Neural progenitor cell (in vitro differentiated cells): ENCODE measurements around the gene FCF1.

Experiments used
- EZH2 ChIP-seq: fragments of 200-600 bp; sonication (generic); IDR thresholded peaks from 2 replicates; pipeline ENCODE4 v1.6.1; 2017; ENCODE audit warnings: antibody characterized with exemption, mild to moderate bottlenecking, moderate library complexity
- TF ChIP-seq, protein P1 (sequence below): fragments of 200-600 bp; sonication (generic); IDR thresholded peaks from 2 replicates; pipeline ENCODE4 v1.5.1; 2017; ENCODE audit warnings: antibody characterized with exemption, mild to moderate bottlenecking

DNA sequence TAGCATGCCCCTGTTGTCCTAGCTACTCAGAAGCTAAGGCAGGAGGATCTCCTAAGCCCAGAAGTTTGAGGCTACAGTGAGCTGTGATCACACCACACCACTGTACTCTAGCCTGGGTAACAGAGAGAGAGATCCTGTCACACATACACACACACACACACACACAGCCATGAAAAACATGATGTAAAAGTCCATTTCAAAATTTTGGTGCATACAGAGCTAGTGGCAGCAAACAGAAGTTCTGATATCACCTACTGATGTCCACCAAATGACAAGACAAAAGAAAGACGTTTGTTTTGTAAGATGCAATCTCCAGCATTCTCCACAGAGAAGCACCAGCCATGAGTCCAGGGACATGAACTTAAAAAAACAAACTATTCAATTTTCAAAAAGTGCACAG lies 15.9 kb upstream of the FCF1 start:
- TF ChIP-seq, protein P1, sequence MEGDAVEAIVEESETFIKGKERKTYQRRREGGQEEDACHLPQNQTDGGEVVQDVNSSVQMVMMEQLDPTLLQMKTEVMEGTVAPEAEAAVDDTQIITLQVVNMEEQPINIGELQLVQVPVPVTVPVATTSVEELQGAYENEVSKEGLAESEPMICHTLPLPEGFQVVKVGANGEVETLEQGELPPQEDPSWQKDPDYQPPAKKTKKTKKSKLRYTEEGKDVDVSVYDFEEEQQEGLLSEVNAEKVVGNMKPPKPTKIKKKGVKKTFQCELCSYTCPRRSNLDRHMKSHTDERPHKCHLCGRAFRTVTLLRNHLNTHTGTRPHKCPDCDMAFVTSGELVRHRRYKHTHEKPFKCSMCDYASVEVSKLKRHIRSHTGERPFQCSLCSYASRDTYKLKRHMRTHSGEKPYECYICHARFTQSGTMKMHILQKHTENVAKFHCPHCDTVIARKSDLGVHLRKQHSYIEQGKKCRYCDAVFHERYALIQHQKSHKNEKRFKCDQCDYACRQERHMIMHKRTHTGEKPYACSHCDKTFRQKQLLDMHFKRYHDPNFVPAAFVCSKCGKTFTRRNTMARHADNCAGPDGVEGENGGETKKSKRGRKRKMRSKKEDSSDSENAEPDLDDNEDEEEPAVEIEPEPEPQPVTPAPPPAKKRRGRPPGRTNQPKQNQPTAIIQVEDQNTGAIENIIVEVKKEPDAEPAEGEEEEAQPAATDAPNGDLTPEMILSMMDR: no peak
- TF ChIP-seq EZH2: no peak
